Neural progenitor cell (in vitro differentiated cells): ENCODE measurements around the gene LRCOL1.

Source experiments
- CTCF ChIP-seq: fragments of 200-600 bp; sonication (generic); IDR thresholded peaks from 2 replicates; pipeline ENCODE4 v1.5.1; 2017; ENCODE audit warnings: antibody characterized with exemption, mild to moderate bottlenecking
- EZH2 ChIP-seq: fragments of 200-600 bp; sonication (generic); IDR thresholded peaks from 2 replicates; pipeline ENCODE4 v1.6.1; 2017; ENCODE audit warnings: antibody characterized with exemption, mild to moderate bottlenecking, moderate library complexity

GRCh38 chr12:132647858-132648257, 37.5 kb upstream of the LRCOL1 start:
- TF ChIP-seq CTCF (no peak), EZH2 (no peak)
